HG02885 (cell line): Measurements from ENCODE around the gene BIRC2.
"Not testable (repeated sequence)": the region's sequence is repeated elsewhere in the genome, so short reads cannot be mapped to it uniquely, and the experiment has no call there.

Experiments
- ATAC-seq: cut with Tn5 transposase; IDR thresholded peaks from one replicate; pipeline ENCODE4 v1.9.1; 2021; ENCODE audit warnings: mild to moderate bottlenecking; ENCODE audit not compliant: unreplicated experiment, poor library complexity

The BIRC2 gene

DNA sequence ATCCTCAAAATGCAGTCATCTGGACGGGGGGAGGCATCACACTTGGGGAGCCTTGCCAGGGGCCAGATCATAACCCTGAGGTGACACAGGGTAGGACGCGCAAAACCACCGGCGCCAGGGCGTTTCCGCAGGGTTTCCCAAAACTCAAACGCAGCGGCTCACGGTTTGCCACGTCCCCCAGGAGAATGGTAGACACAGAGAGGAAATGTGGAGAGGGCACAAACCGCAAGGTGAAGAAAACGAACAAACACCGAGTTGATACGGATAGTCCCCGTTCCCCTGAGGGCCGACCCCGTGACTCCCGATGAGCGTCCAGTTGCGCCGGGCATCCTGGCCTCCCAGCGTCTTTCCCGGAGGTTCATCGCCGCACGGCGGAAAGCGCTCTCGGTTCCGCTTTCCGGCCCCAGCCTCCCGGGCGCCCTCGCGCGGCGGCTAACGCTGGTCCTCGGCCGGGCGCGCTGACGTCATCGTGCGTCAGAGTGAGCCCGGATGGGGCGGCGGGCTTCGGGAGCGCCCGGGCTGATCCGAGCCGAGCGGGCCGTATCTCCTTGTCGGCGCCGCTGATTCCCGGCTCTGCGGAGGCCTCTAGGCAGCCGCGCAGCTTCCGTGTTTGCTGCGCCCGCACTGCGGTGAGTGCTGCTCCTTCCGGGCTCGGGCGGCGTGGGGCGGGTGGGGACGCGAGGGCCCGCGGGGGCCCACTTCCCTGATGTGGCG, at the start of gene BIRC2:
Gene BIRC2, plus strand, starts transcription at position 467 of the 714 bp plus-strand sequence. CDS start 2,641 bp downstream, outside the sequence.
- ATAC-seq, result peak; percentile 92

DNA sequence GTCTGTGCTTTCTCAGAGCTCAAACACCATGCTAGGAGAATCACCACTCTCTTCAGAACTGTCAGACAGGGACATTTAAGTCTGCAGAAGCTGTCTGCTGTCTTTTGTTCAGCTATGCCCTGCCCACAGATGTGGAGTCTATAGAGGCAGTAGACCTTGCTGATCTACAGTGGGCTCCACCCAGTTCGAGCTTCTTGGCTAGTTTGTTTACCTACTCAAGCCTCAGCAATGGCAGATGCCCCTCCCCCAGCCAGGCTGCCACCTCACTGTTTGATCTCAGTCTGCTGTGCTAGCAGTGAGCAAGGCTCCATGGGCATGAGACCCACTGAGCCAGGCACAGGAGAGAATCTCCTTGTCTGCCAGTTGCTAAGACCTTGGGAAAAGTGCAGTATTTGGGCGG, 46.2 kb upstream of the BIRC2 start:
- ATAC-seq, result not testable (repeated sequence)

DNA sequence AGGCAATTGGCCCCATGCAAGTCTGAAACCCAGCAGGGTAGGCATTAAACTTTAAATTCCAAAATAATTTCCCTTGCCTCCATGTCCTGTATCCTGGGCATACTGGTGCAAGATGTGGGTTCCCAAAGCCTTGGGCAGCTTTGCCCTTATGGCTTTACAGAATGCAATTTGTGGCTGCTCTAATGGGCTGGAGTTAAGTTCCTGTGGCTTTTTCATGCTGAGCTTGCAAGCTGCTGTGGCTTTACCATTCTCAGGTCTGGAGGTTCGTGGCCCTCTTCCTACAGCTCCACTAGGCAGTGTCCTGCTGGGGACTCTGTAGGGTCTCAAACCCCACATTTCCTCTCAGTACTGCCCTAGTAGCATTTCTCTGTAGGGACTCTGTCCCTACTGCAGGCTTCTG, 44.8 kb upstream of the BIRC2 start:
- no peak for ATAC-seq

GRCh38 chr11:102304686-102305085, 42.3 kb upstream of the BIRC2 start:
- ATAC-seq, result no peak

- ATAC-seq, result no peak
Observed at GRCh38 chr11:102305352-102306047, 41.5 kb upstream of the BIRC2 start.

DNA sequence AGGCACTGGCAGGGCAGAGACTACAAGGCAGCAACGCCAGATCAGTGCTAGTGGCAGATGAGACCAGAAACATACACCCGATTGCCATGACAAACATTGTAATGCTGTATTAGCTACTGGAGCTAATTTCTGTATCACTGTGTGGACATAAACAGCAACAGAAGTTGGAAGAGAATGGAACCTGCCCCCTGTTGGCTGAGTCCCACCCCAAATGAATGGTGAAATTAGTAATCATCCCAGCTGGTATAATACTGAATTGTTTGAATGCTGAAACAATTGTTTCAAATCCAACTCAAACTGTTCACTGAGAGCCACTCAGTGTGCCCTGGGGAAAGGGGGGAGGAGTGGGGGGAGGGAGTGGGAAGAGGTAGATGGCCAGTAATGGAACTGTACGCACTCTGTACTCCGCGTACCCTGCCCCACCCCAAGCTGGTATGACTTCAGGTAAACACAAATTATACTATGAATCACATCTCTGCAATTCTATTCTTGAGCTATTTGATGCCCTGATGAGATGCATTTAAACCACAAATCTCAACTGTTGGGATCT, 40.9 kb upstream of the BIRC2 start:
- ATAC-seq, result no peak

DNA sequence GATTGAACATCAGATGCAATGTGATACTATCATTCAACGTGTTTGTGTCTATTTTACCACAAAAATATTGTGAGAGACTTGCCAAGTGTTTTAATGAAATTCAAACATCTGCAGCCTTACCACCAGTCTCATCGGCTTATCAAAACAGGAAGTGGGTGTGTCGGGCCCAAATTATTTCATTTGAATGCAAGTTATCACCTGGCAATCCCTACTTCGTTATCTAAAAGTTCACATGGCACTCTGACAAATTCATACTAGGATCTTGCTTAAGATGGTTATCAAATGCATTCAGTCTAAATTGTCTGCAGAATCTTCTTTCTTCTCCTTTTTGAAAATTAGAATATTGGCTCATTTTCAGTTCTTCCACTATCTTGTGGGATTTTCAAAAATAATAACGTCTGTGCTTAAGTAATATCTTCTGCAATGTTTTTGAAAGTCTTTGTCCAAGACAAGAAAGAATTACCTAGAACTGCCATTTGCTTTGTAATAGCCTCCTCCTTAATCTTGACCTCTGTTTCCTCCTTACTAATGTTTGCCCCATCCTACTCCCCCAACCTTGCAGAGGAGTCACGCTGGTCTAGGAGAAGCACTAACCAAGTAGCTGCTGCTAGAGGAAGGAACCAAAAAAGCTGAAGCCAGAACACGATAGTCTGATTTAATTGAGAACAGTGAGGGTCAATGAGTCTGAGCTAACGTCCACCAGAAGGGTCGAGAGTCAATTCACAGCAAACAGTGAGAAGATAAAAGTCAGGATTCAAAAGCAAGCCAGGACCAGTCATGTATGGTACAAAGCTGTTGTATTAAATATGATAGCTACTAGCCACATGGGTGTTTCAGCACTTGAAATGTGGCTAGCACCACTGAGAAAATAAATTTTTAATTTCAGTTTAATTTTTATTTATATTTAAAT, 39.9 kb upstream of the BIRC2 start:
- no peak for ATAC-seq

- no peak for ATAC-seq
Observed at GRCh38 chr11:102307727-102308038, 39.3 kb upstream of the BIRC2 start.

DNA sequence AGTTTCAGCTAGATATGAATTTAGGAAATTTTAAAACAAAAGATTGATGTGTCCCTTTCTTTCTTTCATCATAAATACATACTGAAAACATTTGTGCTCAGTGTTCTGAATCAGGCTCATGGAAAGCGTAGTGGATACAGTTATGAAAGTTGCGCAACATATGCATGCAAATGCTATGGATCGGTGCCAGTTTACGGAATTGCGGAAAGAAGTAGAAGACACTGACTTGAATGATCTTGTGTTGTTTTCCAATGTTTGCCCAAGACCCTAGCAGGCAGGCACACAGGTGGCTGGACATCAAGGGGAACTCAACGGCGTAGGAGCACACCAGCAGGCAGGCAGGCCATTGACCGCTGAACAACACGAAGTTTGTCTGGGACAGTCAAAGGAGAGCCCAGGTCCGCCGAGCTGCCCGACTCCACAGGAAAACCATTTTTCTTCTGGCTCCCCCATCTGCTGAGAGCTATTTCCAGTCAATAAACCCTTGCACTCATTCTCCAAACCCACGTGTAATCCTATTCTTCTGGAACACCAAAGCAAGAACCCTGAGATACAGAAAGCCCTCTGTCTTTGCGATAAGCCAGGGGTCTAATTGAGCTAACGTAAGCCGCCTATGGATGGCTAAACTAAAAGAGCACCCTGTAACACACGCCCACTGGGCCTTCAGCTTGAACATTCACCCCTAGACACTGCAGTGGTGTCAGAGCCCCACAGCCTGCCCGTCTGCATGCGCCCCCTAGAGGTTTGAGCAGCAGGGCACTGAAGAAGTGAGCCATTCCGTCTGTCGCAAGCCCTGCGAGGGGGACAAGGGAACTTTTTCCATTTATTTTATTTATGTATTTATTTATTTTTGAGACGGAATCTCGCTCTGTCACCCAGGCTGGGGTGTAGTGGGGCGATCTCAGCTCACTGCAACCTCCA, 37.1 kb upstream of the BIRC2 start:
- no peak for ATAC-seq

DNA sequence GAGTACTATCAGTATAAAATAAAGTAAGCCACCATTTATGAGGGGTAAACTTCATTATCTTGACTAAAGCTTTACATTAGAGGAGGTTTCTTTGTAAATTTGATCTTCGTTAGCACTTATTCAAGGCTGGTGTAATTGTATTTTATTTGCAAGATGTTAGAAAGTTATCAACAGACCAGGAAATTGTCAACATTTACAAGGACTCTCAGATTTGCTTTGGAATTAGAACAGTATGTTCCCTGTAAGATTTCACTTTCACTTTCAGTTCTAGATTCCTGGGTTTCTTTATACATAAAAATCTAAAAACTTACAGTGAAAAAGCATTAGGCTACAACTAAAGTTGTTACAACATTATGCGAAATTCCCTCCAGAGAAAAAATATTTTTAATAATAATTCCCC, 34.3 kb upstream of the BIRC2 start:
- ATAC-seq, result no peak

DNA sequence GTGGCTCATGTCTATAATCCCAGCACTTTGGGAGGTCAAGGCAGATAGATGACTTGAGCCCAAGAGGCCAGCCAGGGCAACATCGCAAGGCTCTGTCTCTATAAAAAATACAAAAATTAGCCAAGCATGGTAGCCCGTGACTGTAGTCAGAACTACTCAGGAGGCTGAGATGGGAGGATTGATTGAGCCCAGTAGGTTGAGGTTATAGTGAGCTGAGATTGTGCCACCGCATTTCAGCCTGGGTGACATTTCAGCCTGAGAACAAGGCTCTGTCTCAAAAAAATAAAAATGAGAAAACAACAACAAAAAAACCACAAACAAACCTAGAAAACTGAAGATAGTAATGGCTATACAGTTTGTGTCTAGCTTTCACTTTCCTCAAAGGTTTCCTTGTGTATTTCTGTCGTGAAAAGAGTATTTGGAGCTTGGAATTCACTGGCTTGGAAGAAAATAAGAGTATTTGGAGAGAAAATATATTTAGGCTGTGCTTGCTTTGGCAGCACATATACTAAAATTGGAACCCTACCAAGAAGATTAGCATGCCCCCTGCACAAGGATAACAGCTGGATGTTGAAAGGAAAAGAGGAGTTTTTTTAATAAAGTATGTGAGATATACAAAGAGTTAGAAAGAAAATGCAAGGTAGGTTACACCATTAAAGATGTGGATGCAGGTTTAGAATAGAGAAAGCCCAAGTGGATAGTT, 33.6 kb upstream of the BIRC2 start:
- no peak for ATAC-seq

GRCh38 chr11:102314784-102315183, 32.2 kb upstream of the BIRC2 start:
- no peak for ATAC-seq

DNA sequence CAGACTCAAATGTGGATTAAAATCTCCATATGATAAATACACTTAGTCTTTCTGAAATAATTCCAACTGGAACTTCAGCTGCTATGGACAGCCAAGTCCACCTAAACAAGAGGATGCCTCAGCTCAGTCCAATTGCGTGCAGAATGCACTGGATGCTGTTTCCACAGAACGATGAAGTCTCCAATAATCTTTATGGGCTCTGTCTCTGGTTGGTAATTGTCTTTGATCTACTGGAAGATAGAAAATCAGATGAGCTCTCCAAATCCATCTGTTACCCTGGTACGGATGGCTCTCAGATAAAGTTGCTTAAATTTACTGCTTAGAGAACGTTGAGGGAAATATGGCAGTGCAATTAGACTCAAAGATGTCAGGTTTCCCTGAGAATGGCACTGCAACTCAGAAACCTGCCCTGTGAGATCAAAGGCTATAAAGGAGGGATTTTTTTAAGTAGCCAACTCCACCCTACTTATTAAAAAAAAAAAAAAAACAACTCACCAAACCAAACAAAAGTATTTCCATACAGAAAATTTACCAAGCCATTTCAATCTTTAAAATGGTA, 30.6 kb upstream of the BIRC2 start:
- ATAC-seq, result no peak

GRCh38 chr11:102317099-102317767, 29.8 kb upstream of the BIRC2 start, which contains the start of gene BIRC3:
TSS of gene BIRC3 (plus strand) at chr11:102317484. CDS start at chr11:102324510, 7,026 bp downstream.
- ATAC-seq, result peak; percentile 80

- no peak for ATAC-seq
Observed at GRCh38 chr11:102317768-102318103, 29.3 kb upstream of the BIRC2 start.

DNA sequence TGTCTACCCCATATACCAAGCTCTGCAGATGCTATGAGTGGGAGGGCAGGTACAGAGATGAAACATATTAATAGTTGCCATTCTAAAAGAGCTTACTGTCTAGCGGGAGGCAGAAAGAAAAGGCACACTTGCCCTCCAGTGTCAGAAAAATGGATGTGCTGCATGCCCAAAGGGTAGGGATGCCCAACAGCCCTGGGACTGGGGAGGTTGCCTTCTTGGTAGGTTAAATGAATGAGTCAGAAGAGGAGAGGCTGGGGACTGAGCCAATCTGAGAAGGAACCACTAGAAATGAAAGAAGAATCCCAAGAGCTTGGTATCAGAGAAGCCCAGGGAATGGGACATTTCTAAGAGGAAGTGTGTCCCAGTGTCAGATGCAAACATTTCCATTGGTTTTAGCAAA, 28.5 kb upstream of the BIRC2 start:
- ATAC-seq, result peak; percentile 25

- no peak for ATAC-seq
Observed at GRCh38 chr11:102319544-102319943, 27.5 kb upstream of the BIRC2 start.

GRCh38 chr11:102320188-102320587, 26.8 kb upstream of the BIRC2 start:
- no peak for ATAC-seq
